GM23248 (cell line): ENCODE measurements around the gene ZBTB40. TPM values are rescaled to one million over a fixed set of nuclear protein-coding genes. Genes with fewer than 3 reads are reported as not detected.
A peak's percentile ranks its signal among the peaks of the same experiment; 100 is the strongest.

Experiments used
- DNase-seq: peaks from one replicate; pipeline ENCODE4 v3.0.0-alpha.2; 2015
- H2AFZ ChIP-seq: fragments of 200-600 bp; sonication (generic); 2 replicates; pipeline ENCODE4 v1.6.1; 2016; ENCODE audit warnings: antibody characterized with exemption
- H3F3A ChIP-seq: fragments of 200-600 bp; sonication (generic); 2 replicates; pipeline ENCODE4 v1.6.1; 2016; ENCODE audit warnings: mild to moderate bottlenecking, antibody characterized with exemption, mixed run types; ENCODE audit not compliant: insufficient read depth
- H3K27ac ChIP-seq: fragments of 200-600 bp; sonication (generic); 2 replicates; pipeline ENCODE4 v1.5.1; 2016; ENCODE audit warnings: mild to moderate bottlenecking
- H3K27me3 ChIP-seq: fragments of 200-600 bp; sonication (generic); replicated peaks from 2 replicates; pipeline ENCODE4 v1.6.1; 2016; ENCODE audit warnings: mild to moderate bottlenecking; ENCODE audit not compliant: insufficient read depth
- H3K36me3 ChIP-seq: fragments of 200-600 bp; sonication (generic); 2 replicates; pipeline ENCODE4 v1.6.1; 2016; ENCODE audit warnings: low read depth, mild to moderate bottlenecking
- H3K4me1 ChIP-seq: fragments of 200-600 bp; sonication (generic); 2 replicates; pipeline ENCODE4 v1.6.1; 2016; ENCODE audit warnings: mild to moderate bottlenecking; ENCODE audit not compliant: insufficient read depth
- H3K4me2 ChIP-seq: fragments of 200-600 bp; sonication (generic); one replicate; pipeline ENCODE4 v1.6.1; 2016; ENCODE audit warnings: mild to moderate bottlenecking; ENCODE audit not compliant: unreplicated experiment
- H3K4me3 ChIP-seq: fragments of 200-600 bp; sonication (generic); 2 replicates; pipeline ENCODE4 v1.5.1; 2016; ENCODE audit warnings: mild to moderate bottlenecking
- H3K79me2 ChIP-seq: fragments of 200-600 bp; sonication (generic); 2 replicates; pipeline ENCODE4 v1.6.1; 2016; ENCODE audit warnings: mild to moderate bottlenecking; ENCODE audit not compliant: insufficient read depth
- H3K9ac ChIP-seq: fragments of 200-600 bp; sonication (generic); 2 replicates; pipeline ENCODE4 v1.6.1; 2016; ENCODE audit warnings: mild to moderate bottlenecking
- H3K9me2 ChIP-seq: fragments of 200-600 bp; sonication (generic); 2 replicates; pipeline ENCODE4 v1.6.1; 2016; ENCODE audit warnings: mixed run types, mild to moderate bottlenecking, moderate library complexity; ENCODE audit not compliant: insufficient read depth
- H3K9me3 ChIP-seq: fragments of 200-600 bp; sonication (generic); one replicate; pipeline ENCODE4 v1.6.1; 2017; ENCODE audit warnings: low read depth
- H4K20me1 ChIP-seq: fragments of 200-600 bp; sonication (generic); 2 replicates; pipeline ENCODE4 v1.6.0; 2016; ENCODE audit not compliant: insufficient read depth
- EZH2 ChIP-seq: fragments of 200-600 bp; sonication (generic); IDR thresholded peaks from 2 replicates; pipeline ENCODE4 v1.6.1; 2018; ENCODE audit warnings: antibody characterized with exemption, mild to moderate bottlenecking; ENCODE audit not compliant: insufficient read depth, poor library complexity, severe bottlenecking
- EZH2phosphoT487 ChIP-seq: fragments of 200-600 bp; sonication (generic); IDR thresholded peaks from 2 replicates; pipeline ENCODE4 v1.6.1; 2018; ENCODE audit warnings: antibody characterized with exemption, moderate library complexity, mild to moderate bottlenecking, low read depth; ENCODE audit not compliant: insufficient read depth
- WGBS, 2 experiments: methylation state at CpG; one replicate each; pipeline ENCODE4 v1.1.6; 2015 to 2017; ENCODE audit warnings: low lambda C conversion rate in 2 of 2, low coverage in 1 of 2; ENCODE audit errors: missing lambda C conversion rate in 2 of 2; 5-methylcytosine and 5-hydroxymethylcytosine counted together
- in situ Hi-C: fragments of 300-500 bp; cut with MboI; formaldehyde crosslinking; loops from 2 replicates; pipeline ENCODE4 v1.15.0; 2020
- polyA plus RNA-seq: library from polyadenylated mRNA; unstranded; fragments of >200 nt; fragmentation: Nextera tagmentation; extraction: Ambion mirVana; gene quantifications from 2 replicates; pipeline ENCODE4 v1.2.1, GENCODE V29; 2016
- total RNA-seq: library from RNA; depleted of rRNA; stranded (reverse); fragments of >200 nt; shearing (Covaris generic); gene quantifications from 2 replicates; pipeline ENCODE4 v1.2.3, GENCODE V29; 2014

The ZBTB40 gene
- total and polyA plus RNA-seq, 2 experiments from 2014 or later, result 3.3 to 8.1 TPM

GRCh38 chr1:22442212-22442894, 9.3 kb upstream of the ZBTB40 start:
- H3K4me3 ChIP-seq, result no peak overlapping the region
- no peaks in the 10 kb centered on the region for H4K20me1 ChIP-seq
- no peak overlapping the region for H2AFZ ChIP-seq
- peaks cover 3% of the 10 kb centered on the region for H3K9me3 ChIP-seq
- H3K79me2 ChIP-seq, result no peaks in the 10 kb centered on the region
- H3F3A ChIP-seq, result peaks cover 11% of the 10 kb centered on the region
- H3K9ac ChIP-seq, result no peak overlapping the region
- no peak for TF ChIP-seq EZH2
- no peak for TF ChIP-seq EZH2phosphoT487
- H3K4me1 ChIP-seq, result peaks cover 5% of the 10 kb centered on the region; the same call in 1 of the 2 replicates
- H3K36me3 ChIP-seq, result no peaks in the 10 kb centered on the region
- H3K4me2 ChIP-seq, result no peak overlapping the region
- 39 to 43% methylated on average over 5 of the region's 5 CpGs for WGBS, 2 experiments
- no peaks in the 10 kb centered on the region; the same call in 1 of the 2 replicates for H3K27me3 ChIP-seq
- DNase-seq, result no peak
- H3K9me2 ChIP-seq, result no peaks in the 10 kb centered on the region
- no peak overlapping the region for H3K27ac ChIP-seq
- in situ Hi-C loops, result loop anchor here (25.0 kb wide), 1 partner anchor 495 kb away; no protein-coding TSS in a partner anchor

GRCh38 chr1:22443332-22443731, 8.3 kb upstream of the ZBTB40 start:
- DNase-seq, result no peak
- WGBS, 2 experiments, result 57 to 58% methylated on average over 4 of the region's 4 CpGs
- Histone ChIP-seq H3K4me2 (no peak overlapping the region), H3K4me3 (no peak overlapping the region), H3K27me3 (no peaks in the 10 kb centered on the region; the same call in 1 of the 2 replicates), H3K36me3 (no peaks in the 10 kb centered on the region), H3K27ac (no peak overlapping the region), H3K9ac (no peak overlapping the region), H2AFZ (no peak overlapping the region), H3K4me1 (peaks cover 12% of the 10 kb centered on the region), H3K9me3 (peaks cover 3% of the 10 kb centered on the region), H3K79me2 (no peaks in the 10 kb centered on the region), H3F3A (peaks cover 19% of the 10 kb centered on the region), H3K9me2 (no peaks in the 10 kb centered on the region), H4K20me1 (no peaks in the 10 kb centered on the region)
- in situ Hi-C loops, result loop anchor here (25.0 kb wide), 1 partner anchor 494 kb away; no protein-coding TSS in a partner anchor
- no peak for TF ChIP-seq EZH2phosphoT487
- TF ChIP-seq EZH2, result no peak

DNA sequence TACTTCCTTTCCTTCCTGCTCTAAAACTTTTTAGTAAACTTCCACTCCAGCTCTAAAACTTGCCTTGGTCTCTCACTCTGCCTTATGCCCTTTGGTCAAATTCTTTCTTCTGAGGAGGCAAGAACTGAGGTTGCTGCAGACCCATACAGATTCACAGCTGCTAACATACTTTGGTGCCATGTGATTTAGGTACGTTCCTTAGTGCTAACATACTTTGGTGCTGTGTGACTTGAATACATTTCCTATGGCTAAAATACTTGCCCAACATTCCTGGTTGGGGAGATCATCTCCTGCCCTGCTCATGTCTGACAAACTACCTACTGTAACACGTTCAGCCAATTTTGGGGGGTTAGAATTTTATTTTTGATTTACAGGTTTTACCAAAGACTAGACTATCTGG, 6.8 kb upstream of the ZBTB40 start:
- Histone ChIP-seq H2AFZ (no peak overlapping the region), H3K9me3 (peaks cover 3% of the 10 kb centered on the region), H3K27me3 (no peaks in the 10 kb centered on the region; the same call in 1 of the 2 replicates), H3K4me2 (no peak overlapping the region), H3K79me2 (no peaks in the 10 kb centered on the region), H3F3A (peaks cover 33% of the 10 kb centered on the region), H3K9me2 (no peaks in the 10 kb centered on the region), H3K9ac (no peak overlapping the region), H3K4me3 (no peak overlapping the region), H4K20me1 (no peaks in the 10 kb centered on the region), H3K36me3 (no peaks in the 10 kb centered on the region), H3K27ac (no peak overlapping the region), H3K4me1 (peaks cover 15% of the 10 kb centered on the region)
- DNase-seq, result no peak
- no peak for TF ChIP-seq EZH2
- TF ChIP-seq EZH2phosphoT487, result no peak
- 82 to 88% methylated on average over 2 of the region's 2 CpGs for WGBS, 2 experiments
- in situ Hi-C loops, result loop anchor here (25.0 kb wide), 1 partner anchor 492 kb away; no protein-coding TSS in a partner anchor

GRCh38 chr1:22447621-22448111, 4.0 kb upstream of the ZBTB40 start:
- no peaks in the 10 kb centered on the region for H3K9me3 ChIP-seq
- H3K9me2 ChIP-seq, result no peaks in the 10 kb centered on the region
- peaks cover 38% of the 10 kb centered on the region for H3F3A ChIP-seq
- peak overlapping the region; percentile 63 for H3K4me2 ChIP-seq
- no peak for TF ChIP-seq EZH2
- TF ChIP-seq EZH2phosphoT487, result no peak
- peak overlapping the region; percentile 66 for H3K27ac ChIP-seq
- peak overlapping the region; percentile 41 for H3K4me3 ChIP-seq
- no peaks in the 10 kb centered on the region for H3K27me3 ChIP-seq
- DNase-seq, result peak; percentile 92
- peak overlapping the region; percentile 36; the same call in 1 of the 2 replicates for H3K9ac ChIP-seq
- H3K36me3 ChIP-seq, result no peaks in the 10 kb centered on the region
- peaks cover 15% of the 10 kb centered on the region for H3K4me1 ChIP-seq
- H3K79me2 ChIP-seq, result peaks cover 2% of the 10 kb centered on the region
- H4K20me1 ChIP-seq, result no peaks in the 10 kb centered on the region
- in situ Hi-C loops, result loop anchor here (25.0 kb wide), 1 partner anchor 490 kb away; no protein-coding TSS in a partner anchor
- WGBS, 2 experiments, result 0 to 3% methylated on average over 6 of the region's 6 CpGs
- H2AFZ ChIP-seq, result peak overlapping the region; percentile 56; the same call in 1 of the 2 replicates
